Esophagus muscularis mucosa (tissue), 3 donors: ENCODE data around the gene NUP214.
A peak's percentile ranks its signal among the peaks of the same experiment; 100 is the strongest.

ENCODE experiments used
- CTCF ChIP-seq, 3 experiments: fragments of 200-600 bp in 2 of 3; fragments of 450-650 bp in 1 of 3; sonication (generic) in 2 of 3; IDR thresholded peaks; one replicate each; pipeline ENCODE4 v1.5.1; 2017 to 2019; ENCODE audit warnings: antibody characterized with exemption in 3 of 3, mild to moderate bottlenecking in 2 of 3, moderate library complexity in 1 of 3
- POLR2A ChIP-seq: fragments of 450-650 bp; IDR thresholded peaks from one replicate; pipeline ENCODE4 v1.6.1; 2017; ENCODE audit warnings: antibody characterized with exemption, moderate library complexity, mild to moderate bottlenecking, low read depth

GRCh38 chr9:131096269-131097125 is 28.9 kb upstream of the NUP214 start, which contains the start of gene AIF1L:
- TF ChIP-seq POLR2A (no peak), CTCF (IDR thresholded peaks at IDR 0.05) (peak in 1 of 3 experiments; percentile 17)
